H1 (cell line): ENCODE results near the gene LHPP. TPM values are rescaled to one million over a fixed set of nuclear protein-coding genes. Genes with fewer than 3 reads are reported as not detected.
A peak's percentile ranks its signal among the peaks of the same experiment; 100 is the strongest.

Experiments used
- CTCF ChIA-PET: fragments of 300-600 bp; sonication (Branson Sonifier 250); formaldehyde crosslinking; loops from one replicate; lab custom pipeline; 2021; ENCODE audit not compliant: partially characterized antibody; lab: Charles Lee
- POLR2A ChIA-PET: fragments of 300-600 bp; sonication (Branson Sonifier 250); formaldehyde crosslinking; loops from one replicate; lab custom pipeline; 2021; ENCODE audit warnings: inconsistent platforms; ENCODE audit not compliant: partially characterized antibody; lab: Charles Lee
- DNase-seq, 2 experiments: peaks; one replicate each; pipeline versions ENCODE4 v3.0.0 to v3.0.0-alpha.2; 2010 to 2022; ENCODE audit warnings: low spot score in 2 of 2, low read depth in 1 of 2, mixed read lengths in 1 of 2
- FAIRE-seq: peaks from 2 replicates; lab custom pipeline; 2011; peaks lifted over from hg19 to GRCh38; lab: Jason Lieb, UNC
- H2AFZ ChIP-seq: 2 replicates; pipeline ENCODE4 v1.8.1; 2012; ENCODE audit warnings: low read length, inconsistent platforms
- H2AK5ac ChIP-seq: 2 replicates; pipeline ENCODE4 v1.6.1; 2013; ENCODE audit warnings: low read depth, low read length
- H2BK120ac ChIP-seq: replicated peaks from 2 replicates; pipeline ENCODE3; 2013; ENCODE audit warnings: low read depth, low read length, inconsistent platforms
- H2BK12ac ChIP-seq: 2 replicates; pipeline ENCODE4 v1.6.1; 2013; ENCODE audit warnings: low read depth, low read length
- H2BK15ac ChIP-seq: 2 replicates; pipeline ENCODE4 v1.6.1; 2013; ENCODE audit warnings: low read length
- H2BK20ac ChIP-seq: 2 replicates; pipeline ENCODE4 v1.6.1; 2013; ENCODE audit warnings: low read length
- H2BK5ac ChIP-seq: 2 replicates; pipeline ENCODE4 v1.6.1; 2013; ENCODE audit warnings: low read depth, low read length
- H3K14ac ChIP-seq: 2 replicates; pipeline ENCODE4 v1.6.1; 2013; ENCODE audit warnings: inconsistent platforms; ENCODE audit not compliant: insufficient read length
- H3K18ac ChIP-seq: 2 replicates; pipeline ENCODE4 v1.6.1; 2013; ENCODE audit warnings: low read length; ENCODE audit errors: extremely low read depth
- H3K23ac ChIP-seq: 2 replicates; pipeline ENCODE4 v1.6.1; 2013; ENCODE audit warnings: inconsistent platforms; ENCODE audit not compliant: insufficient read length
- H3K23me2 ChIP-seq: 2 replicates; pipeline ENCODE4 v1.6.1; 2013; ENCODE audit warnings: low read depth, low read length
- H3K27ac ChIP-seq: 2 replicates; pipeline ENCODE4 v1.6.1; 2011; ENCODE audit warnings: low read depth, low read length, inconsistent platforms
- H3K27me3 ChIP-seq, 4 experiments: replicated peaks in 1 of 4; 1 replicate in 1 of 4; 2 replicates in 3 of 4; pipeline versions ENCODE4 v1.6.1 to v1.8.1; 2011 to 2013; ENCODE audit warnings: low read length in 3 of 4, mild to moderate bottlenecking in 3 of 4, inconsistent platforms in 2 of 4, mixed read lengths in 2 of 4, moderate library complexity in 1 of 4; ENCODE audit not compliant: control insufficient read depth in 3 of 4, insufficient read depth in 3 of 4; ENCODE audit errors: extremely low read depth in 1 of 4
- H3K36me3 ChIP-seq, 4 experiments: 2 replicates each; pipeline versions ENCODE4 v1.6.1 to v1.8.1; 2011 to 2013; ENCODE audit warnings: mild to moderate bottlenecking in 4 of 4, low read length in 3 of 4, moderate library complexity in 2 of 4, control low read depth in 1 of 4, inconsistent platforms in 1 of 4; ENCODE audit not compliant: insufficient read depth in 4 of 4, control insufficient read depth in 2 of 4
- H3K4ac ChIP-seq: replicated peaks from 2 replicates; pipeline ENCODE3; 2013; ENCODE audit warnings: low read length, low read depth, mixed read lengths, inconsistent platforms; ENCODE audit not compliant: insufficient read length
- H3K4me1 ChIP-seq, 4 experiments: replicated peaks in 1 of 4; 1 replicate in 1 of 4; 2 replicates in 3 of 4; pipeline versions ENCODE4 v1.6.1 to v1.8.1; 2011 to 2013; ENCODE audit warnings: low read length in 3 of 4, inconsistent platforms in 2 of 4, mixed read lengths in 1 of 4; ENCODE audit not compliant: insufficient read depth in 4 of 4, control insufficient read depth in 3 of 4
- H3K4me2 ChIP-seq, 2 experiments: 2 replicates each; pipeline versions ENCODE4 v1.6.1 to v1.8.1; 2011 to 2013; ENCODE audit warnings: low read depth in 2 of 2, low read length in 2 of 2, control low read depth in 1 of 2, inconsistent platforms in 1 of 2, mild to moderate bottlenecking in 1 of 2; ENCODE audit not compliant: insufficient read depth in 1 of 2
- H3K4me3 ChIP-seq, 4 experiments: fragments of 200-600, 300-600 bp in 1 of 4; sonication (generic), shearing (Covaris generic), sonication (Bioruptor Twin) in 1 of 4; 2 replicates each; pipeline versions ENCODE4 v1.5.1 to v1.8.1; 2011 to 2016; ENCODE audit warnings: low read length in 4 of 4, low read depth in 3 of 4, control low read depth in 2 of 4, inconsistent platforms in 2 of 4, mild to moderate bottlenecking in 2 of 4, mixed read lengths in 1 of 4, moderate library complexity in 1 of 4; ENCODE audit not compliant: insufficient read depth in 2 of 4; ENCODE audit errors: extremely low read depth in 1 of 4
- H3K56ac ChIP-seq: replicated peaks from 2 replicates; pipeline ENCODE3; 2013; ENCODE audit warnings: low read depth, mild to moderate bottlenecking, mixed read lengths, low read length, inconsistent platforms; ENCODE audit not compliant: insufficient read length
- H3K79me1 ChIP-seq: 2 replicates; pipeline ENCODE4 v1.6.1; 2013; ENCODE audit warnings: low read depth, low read length, control low read depth
- H3K79me2 ChIP-seq, 2 experiments: 2 replicates each; pipeline versions ENCODE4 v1.6.1 to v1.8.1; 2012 to 2013; ENCODE audit warnings: low read length in 2 of 2, mild to moderate bottlenecking in 2 of 2, inconsistent platforms in 1 of 2; ENCODE audit not compliant: insufficient read depth in 2 of 2, control insufficient read depth in 1 of 2
- H3K9ac ChIP-seq, 4 experiments: replicated peaks in 1 of 4; 1 replicate in 1 of 4; 2 replicates in 3 of 4; pipeline versions ENCODE4 v1.6.1 to v1.8.1; 2011 to 2013; ENCODE audit warnings: low read depth in 3 of 4, low read length in 3 of 4, control low read depth in 2 of 4, mild to moderate bottlenecking in 2 of 4, moderate library complexity in 2 of 4, inconsistent platforms in 1 of 4; ENCODE audit errors: extremely low read depth in 1 of 4
- H3K9me3 ChIP-seq, 2 experiments: 2 replicates each; pipeline versions ENCODE4 v1.6.1 to v1.8.1; 2012 to 2013; ENCODE audit warnings: mild to moderate bottlenecking in 2 of 2, moderate library complexity in 2 of 2, control low read depth in 1 of 2, inconsistent platforms in 1 of 2, low read depth in 1 of 2, low read length in 1 of 2, mixed read lengths in 1 of 2; ENCODE audit not compliant: insufficient read depth in 2 of 2
- H4K20me1 ChIP-seq, 2 experiments: replicated peaks in 1 of 2; 2 replicates each; pipeline versions ENCODE3 to v1.8.1; 2011 to 2013; ENCODE audit warnings: inconsistent platforms in 2 of 2, low read length in 2 of 2, mild to moderate bottlenecking in 1 of 2; ENCODE audit not compliant: insufficient read depth in 2 of 2, control insufficient read depth in 1 of 2
- H4K5ac ChIP-seq: 2 replicates; pipeline ENCODE4 v1.6.1; 2013; ENCODE audit warnings: low read length, low read depth, mixed read lengths, inconsistent platforms; ENCODE audit not compliant: insufficient read length
- H4K8ac ChIP-seq: 2 replicates; pipeline ENCODE4 v1.8.0; 2013; ENCODE audit warnings: mild to moderate bottlenecking, moderate library complexity, low read length, inconsistent platforms; ENCODE audit not compliant: insufficient read depth; ENCODE audit errors: extremely low read depth
- H4K91ac ChIP-seq: replicated peaks from 2 replicates; pipeline ENCODE3; 2013; ENCODE audit warnings: low read length, mixed read lengths, inconsistent platforms; ENCODE audit not compliant: insufficient read length
- EP300 ChIP-seq, 2 experiments: IDR thresholded peaks; 1 replicate in 1 of 2; 2 replicates in 1 of 2; pipeline ENCODE4 v1.6.1; 2011 to 2012; ENCODE audit warnings: low read depth in 2 of 2, low read length in 2 of 2, mild to moderate bottlenecking in 2 of 2, borderline replicate concordance in 1 of 2, inconsistent platforms in 1 of 2, moderate library complexity in 1 of 2
- GTF2F1 ChIP-seq: IDR thresholded peaks from 2 replicates; pipeline ENCODE4 v1.6.1; 2012; ENCODE audit warnings: low read depth, low read length, improper control_type of control experiment, borderline replicate concordance
- HDAC6 ChIP-seq: IDR thresholded peaks from one replicate; pipeline ENCODE4 v1.7.1; 2012; ENCODE audit warnings: low read depth, mild to moderate bottlenecking, inconsistent platforms, low read length, moderate library complexity
- POU5F1 ChIP-seq: IDR thresholded peaks from 2 replicates; pipeline ENCODE4 v1.6.1; 2011; ENCODE audit warnings: low read depth, mild to moderate bottlenecking, low read length, moderate library complexity
- TAF7 ChIP-seq: optimal IDR thresholded peaks from 2 replicates; pipeline ENCODE3; 2011; ENCODE audit warnings: low read depth, mild to moderate bottlenecking, inconsistent platforms, low read length, moderate library complexity, borderline replicate concordance
- TBP ChIP-seq: IDR thresholded peaks from 2 replicates; pipeline ENCODE4 v1.6.1; 2011; ENCODE audit warnings: low read depth, low read length, improper control_type of control experiment
- TCF12 ChIP-seq: IDR thresholded peaks from 2 replicates; pipeline ENCODE4 v1.6.1; 2011; ENCODE audit warnings: low read depth, mild to moderate bottlenecking, low read length
- YY1 ChIP-seq: IDR thresholded peaks from 2 replicates; pipeline ENCODE4 v1.6.1; 2011; ENCODE audit warnings: low read depth, mild to moderate bottlenecking, low read length
- WGBS, 2 experiments: shearing (Covaris generic) in 1 of 2; methylation state at CpG; one replicate each; pipeline versions ENCODE4 v1.1.6 to v1.1.7; 2013 to 2015; ENCODE audit warnings: low lambda C conversion rate in 2 of 2, mixed read lengths in 2 of 2, inconsistent platforms in 1 of 2, low coverage in 1 of 2, missing lambda C conversion rate in 1 of 2; ENCODE audit not compliant: insufficient replicate concordance in 2 of 2, insufficient coverage in 1 of 2, insufficient read length in 1 of 2; ENCODE audit errors: extremely low coverage in 1 of 2, missing lambda C conversion rate in 1 of 2; 5-methylcytosine and 5-hydroxymethylcytosine counted together
- polyA plus RNA-seq, 7 experiments: library from polyadenylated mRNA; depleted of rRNA in 3 of 7; stranded (reverse) in 5 of 7; unstranded in 2 of 7; fragments of >200 nt in 5 of 7; fragments of 200-250 nt in 2 of 7; gene quantifications; 1 replicate in 5 of 7; 2 replicates in 1 of 7; 4 replicates in 1 of 7; pipeline versions ENCODE4 v1.2.1 to v1.2.3, GENCODE V29; 2011 to 2013; ENCODE audit warnings: missing spikeins in 2 of 7, mixed read lengths in 2 of 7
- total RNA-seq: library from RNA; stranded (reverse); fragmentation: NEBNext Ultra II Directional; extraction: Animal tissue kit (Norgen Biotek cat#: 25700); gene quantifications from 2 replicates; pipeline ENCODE4 v1.2.1, GENCODE V29; 2021
- TF ChIP-seq, protein P1 (sequence below): IDR thresholded peaks from 2 replicates; pipeline ENCODE4 v1.6.1; 2012; ENCODE audit warnings: low read length, inconsistent platforms

Gene LHPP
- total and polyA plus RNA-seq, 2 of the 8 experiments (the other 6 are each of a cell fraction or from before 2014, with no cell fraction given), result 26.0 to 45.0 TPM

DNA sequence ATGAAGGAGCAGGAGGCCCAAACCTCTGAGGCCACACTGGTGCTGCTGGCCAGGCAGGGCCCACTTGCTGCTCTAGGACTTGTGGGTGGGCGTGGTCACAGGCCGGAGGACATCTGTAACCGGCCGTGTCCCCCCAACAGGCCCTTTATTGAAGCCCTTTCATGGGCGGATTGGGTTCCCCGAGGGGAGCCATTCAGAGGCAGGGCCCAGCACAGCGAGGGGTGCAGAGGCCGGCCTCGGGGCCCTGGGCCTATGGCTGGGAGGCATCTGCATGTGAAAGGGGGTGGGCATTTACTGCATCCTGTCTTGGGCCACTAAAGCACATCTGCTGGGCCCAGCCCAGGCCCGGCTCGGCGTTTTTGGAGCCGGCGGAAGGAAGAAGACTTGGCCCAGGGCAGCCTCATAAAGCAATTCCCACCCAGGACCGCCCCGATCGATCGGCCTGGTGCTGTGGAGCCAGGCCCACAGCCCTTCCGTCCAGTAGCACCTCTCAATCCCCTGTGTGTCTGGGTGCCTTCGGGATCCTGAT, 8.4 kb downstream of the LHPP start:
- Histone ChIP-seq H3K4me2 (peak overlapping the region; percentile 48 to 62), H3K27ac (peak overlapping the region; percentile 65; the same call in 1 of the 2 replicates), H3K23ac (no peak overlapping the region), H3K14ac (no peak overlapping the region), H2AK5ac (0 out of 2 replicates have a peak overlapping the region, but pooled peaks have one; percentile 4), H3K9me3 (no peaks in the 10 kb centered on the region), H3K9ac (peak overlapping the region in 2 of 4 experiments; percentile 12 to 25; a peak in 2 of 7 replicates), H3K79me2 (peaks cover 0 to 15% of the 10 kb centered on the region in 2 experiments; a peak in 2 of 4 replicates), H3K27me3 (no peaks in the 10 kb centered on the region), H4K91ac (peak overlapping the region; percentile 95), H3K4ac (peak overlapping the region; percentile 98), H3K56ac (peak overlapping the region; percentile 4), H2AFZ (no peak overlapping the region), H2BK12ac (peak overlapping the region; percentile 98; the same call in 1 of the 2 replicates), H4K8ac (peak overlapping the region; percentile 22), H3K4me3 (peak overlapping the region in 2 of 4 experiments; percentile 15 to 29; a peak in 2 of 8 replicates), H4K5ac (peak overlapping the region; percentile 69), H3K36me3 (0 out of 8 replicates have a peak, but pooled peaks cover 0 to 3% (median 0%) of the 10 kb centered on the region in 4 experiments), H4K20me1 (no peaks in the 10 kb centered on the region), H2BK20ac (peak overlapping the region; percentile 95), H3K18ac (peak overlapping the region; percentile 64), H2BK5ac (peak overlapping the region; percentile 97), H3K4me1 (peaks cover 25 to 52% (median 36%) of the 10 kb centered on the region in 4 experiments), H2BK15ac (no peak overlapping the region), H3K23me2 (no peaks in the 10 kb centered on the region), H3K79me1 (peaks cover 3% of the 10 kb centered on the region), H2BK120ac (peak overlapping the region; percentile 96)
- peak; percentile 81 to 84 for DNase-seq
- ChIA-PET CTCF (no interaction called here), POLR2A (interaction anchor here (1.1 to 2.9 kb wide), 3 partner anchors 10 to 52 kb away, joined by 3 to 8 read pairs (median 6); partner anchors contain the start of gene OAT)
- FAIRE-seq, result no peak
- WGBS, 2 experiments, result 9% methylated on average over 20 of the region's 20 CpGs; no CpG with 5 or more reads in 1 of the 2 experiments
- TF ChIP-seq EP300 (IDR thresholded peaks at IDR 0.05; ENCODE audit: borderline replicate concordance in 1 of 2, low read depth in 2 of 2, low read length in 2 of 2) (peak in 1 of 2 experiments; percentile 91; a peak in 1 of 3 replicates), TBP (peak; percentile 46; the same call in 1 of the 2 replicates), TAF7 (peak; percentile 41), TCF12 (peak; percentile 93), HDAC6 (no peak), POU5F1 (0 out of 2 replicates have a peak, but pooled peaks have one; percentile 18), YY1 (peak; percentile 75; the same call in 1 of the 2 replicates), GTF2F1 (no peak)
- TF ChIP-seq, protein P1, sequence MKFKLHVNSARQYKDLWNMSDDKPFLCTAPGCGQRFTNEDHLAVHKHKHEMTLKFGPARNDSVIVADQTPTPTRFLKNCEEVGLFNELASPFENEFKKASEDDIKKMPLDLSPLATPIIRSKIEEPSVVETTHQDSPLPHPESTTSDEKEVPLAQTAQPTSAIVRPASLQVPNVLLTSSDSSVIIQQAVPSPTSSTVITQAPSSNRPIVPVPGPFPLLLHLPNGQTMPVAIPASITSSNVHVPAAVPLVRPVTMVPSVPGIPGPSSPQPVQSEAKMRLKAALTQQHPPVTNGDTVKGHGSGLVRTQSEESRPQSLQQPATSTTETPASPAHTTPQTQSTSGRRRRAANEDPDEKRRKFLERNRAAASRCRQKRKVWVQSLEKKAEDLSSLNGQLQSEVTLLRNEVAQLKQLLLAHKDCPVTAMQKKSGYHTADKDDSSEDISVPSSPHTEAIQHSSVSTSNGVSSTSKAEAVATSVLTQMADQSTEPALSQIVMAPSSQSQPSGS, result peak; percentile 67; the same call in 1 of the 2 replicates
